WTC11 (cell line): ENCODE results near the gene SEL1L3. TPM values are rescaled to one million over a fixed set of nuclear protein-coding genes. Genes with fewer than 3 reads are reported as not detected.

ENCODE experiments used
- ATAC-seq: fragments of 200-7000 bp; cut with Tn5 transposase; 2 replicates; pipeline ENCODE4 v1.10.0; 2021; ENCODE audit warnings: mild to moderate bottlenecking, moderate library complexity
- Bru-seq: library from RNA; stranded (reverse); fragments of 400-500 nt; gene quantifications from one replicate; lab custom pipeline; 2021; lab: Mats Ljungman, UMichigan
- CTCF ChIA-PET: fragments of 300-600 bp; sonication (Branson Sonifier 250); formaldehyde crosslinking; loops from one replicate; lab custom pipeline; 2021; ENCODE audit warnings: antibody characterized with exemption; lab: Charles Lee
- POLR2A ChIA-PET: fragments of 350-600 bp; sonication (Branson Sonifier 250); formaldehyde crosslinking; loops from one replicate; lab custom pipeline; 2021; ENCODE audit warnings: antibody characterized with exemption; lab: Charles Lee
- DNase-seq: peaks from one replicate; pipeline ENCODE4 v3.0.0; 2021; ENCODE audit warnings: low spot score
- H3K27ac Mint-ChIP-seq: 2 replicates; pipeline ENCODE4 v1.8.0; 2021; ENCODE audit warnings: mixed read lengths
- H3K27me3 Mint-ChIP-seq: 2 replicates; pipeline ENCODE4 v1.8.0; 2021; ENCODE audit warnings: low read depth, mild to moderate bottlenecking, moderate library complexity, mixed read lengths
- H3K36me3 Mint-ChIP-seq: 2 replicates; pipeline ENCODE4 v1.8.0; 2021; ENCODE audit warnings: mixed read lengths
- H3K4me1 Mint-ChIP-seq: 2 replicates; pipeline ENCODE4 v1.8.0; 2022; ENCODE audit warnings: mixed read lengths
- H3K4me3 Mint-ChIP-seq: 2 replicates; pipeline ENCODE4 v1.8.0; 2021; ENCODE audit warnings: mild to moderate bottlenecking, moderate library complexity, mixed read lengths
- H3K9me3 Mint-ChIP-seq: 2 replicates; pipeline ENCODE4 v1.8.0; 2021; ENCODE audit warnings: mixed read lengths
- ATF2 ChIP-seq: sonication (generic); formaldehyde crosslinking; IDR thresholded peaks from 2 replicates; pipeline ENCODE4 v1.8.1; 2022; ENCODE audit warnings: low read depth, missing genetic modification reagents, borderline replicate concordance
- CTCF ChIP-seq: fragments of 200-600 bp; IDR thresholded peaks from 2 replicates; pipeline ENCODE4 v1.8.0; 2022; ENCODE audit warnings: antibody characterized with exemption
- ESRRA ChIP-seq: sonication (generic); formaldehyde crosslinking; IDR thresholded peaks from 2 replicates; pipeline ENCODE4 v1.8.1; 2022; ENCODE audit warnings: mild to moderate bottlenecking, missing genetic modification reagents, borderline replicate concordance
- ETV6 ChIP-seq: sonication (generic); formaldehyde crosslinking; IDR thresholded peaks from 2 replicates; pipeline ENCODE4 v1.8.1; 2022; ENCODE audit warnings: mild to moderate bottlenecking, missing genetic modification reagents
- FOXJ3 ChIP-seq: sonication (generic); formaldehyde crosslinking; IDR thresholded peaks from 2 replicates; pipeline ENCODE4 v1.9.0; 2021; ENCODE audit warnings: missing genetic modification reagents, mild to moderate bottlenecking, borderline replicate concordance
- FOXK1 ChIP-seq: sonication (generic); formaldehyde crosslinking; IDR thresholded peaks from 2 replicates; pipeline ENCODE4 v1.8.0; 2022; ENCODE audit warnings: mild to moderate bottlenecking, moderate library complexity, missing genetic modification reagents
- KAT7 ChIP-seq: sonication (generic); formaldehyde crosslinking; IDR thresholded peaks from 2 replicates; pipeline ENCODE4 v1.8.1; 2023; ENCODE audit warnings: missing genetic modification reagents, mild to moderate bottlenecking, borderline replicate concordance
- NR1H2 ChIP-seq: sonication (generic); formaldehyde crosslinking; IDR thresholded peaks from 2 replicates; pipeline ENCODE4 v1.9.0; 2021; ENCODE audit warnings: mild to moderate bottlenecking, moderate library complexity, missing genetic modification reagents
- PRDM15 ChIP-seq: sonication (generic); formaldehyde crosslinking; IDR thresholded peaks from 2 replicates; pipeline ENCODE4 v1.8.0; 2022; ENCODE audit warnings: missing genetic modification reagents
- PREB ChIP-seq: sonication (generic); formaldehyde crosslinking; IDR thresholded peaks from 2 replicates; pipeline ENCODE4 v1.8.1; 2022; ENCODE audit warnings: mild to moderate bottlenecking, missing genetic modification reagents, moderate library complexity, borderline replicate concordance
- RELA ChIP-seq: sonication (generic); formaldehyde crosslinking; IDR thresholded peaks from 2 replicates; pipeline ENCODE4 v1.8.1; 2022; ENCODE audit warnings: missing genetic modification reagents, mild to moderate bottlenecking, borderline replicate concordance
- SMAD3 ChIP-seq: sonication (generic); formaldehyde crosslinking; IDR thresholded peaks from 2 replicates; pipeline ENCODE4 v1.8.0; 2022; ENCODE audit warnings: missing genetic modification reagents, mild to moderate bottlenecking, borderline replicate concordance
- STAT6 ChIP-seq: sonication (generic); formaldehyde crosslinking; conservative IDR thresholded peaks from 2 replicates; pipeline ENCODE4 v1.8.1; 2023; ENCODE audit warnings: mild to moderate bottlenecking, low read depth, missing genetic modification reagents, moderate library complexity
- TP53 ChIP-seq: sonication (generic); formaldehyde crosslinking; IDR thresholded peaks from 2 replicates; pipeline ENCODE4 v1.8.1; 2023; ENCODE audit warnings: mild to moderate bottlenecking, missing genetic modification reagents
- ZBTB43 ChIP-seq: sonication (generic); formaldehyde crosslinking; IDR thresholded peaks from 2 replicates; pipeline ENCODE4 v1.8.1; 2023; ENCODE audit warnings: mild to moderate bottlenecking, missing genetic modification reagents
- ZNF232 ChIP-seq: sonication (generic); formaldehyde crosslinking; IDR thresholded peaks from 2 replicates; pipeline ENCODE4 v1.8.0; 2022; ENCODE audit warnings: mild to moderate bottlenecking, missing genetic modification reagents
- ZNF512 ChIP-seq: sonication (generic); formaldehyde crosslinking; IDR thresholded peaks from 2 replicates; pipeline ENCODE4 v1.8.1; 2022; ENCODE audit warnings: missing genetic modification reagents, borderline replicate concordance
- long read RNA-seq, 3 experiments: library from RNA in 1 of 3; library from capped mRNA in 1 of 3; library from polyadenylated mRNA in 1 of 3; unstranded in 2 of 3; stranded (forward) in 1 of 3; transcript quantifications; one replicate each; pipeline ENCODE4 v2.0.0, GENCODE V29; 2021
- total RNA-seq: library from RNA; stranded (reverse); gene quantifications from 3 replicates; pipeline ENCODE4 v1.2.3, GENCODE V29; 2021

Gene SEL1L3
- 31.5 to 36.3 TPM (median 35.1 TPM) in 3 replicates for total RNA-seq
- Bru-seq, nascent RNA = percentile 72 among the genes with signal in this experiment
- long read RNA-seq, experiment 1, full-length matches to known transcripts = 180 of 270 reads
- long read RNA-seq, experiment 1, partial matches to known transcripts = 29 of 270 reads
- long read RNA-seq, experiment 1, other reads (novel, unspliced or antisense) = 61 of 270 reads
- long read RNA-seq, experiment 2, full-length matches to known transcripts = 18 of 53 reads
- long read RNA-seq, experiment 2, partial matches to known transcripts = 22 of 53 reads
- long read RNA-seq, experiment 2, other reads (novel, unspliced or antisense) = 13 of 53 reads
- long read RNA-seq, experiment 3, partial matches to known transcripts = 1 of 2 reads
- long read RNA-seq, experiment 3, other reads (novel, unspliced or antisense) = 1 of 2 reads

- Mint-ChIP-seq H3K27me3 (peaks cover 14% of the 10 kb centered on the region), H3K4me1 (peaks cover 45% of the 10 kb centered on the region), H3K9me3 (no peaks in the 10 kb centered on the region), H3K4me3 (peak within 1 kb of the TSS; percentile 95), H3K27ac (peak within 1 kb of the TSS; percentile 85), H3K36me3 (no peaks in the 10 kb centered on the region)
- POLR2A ChIA-PET = interaction anchor here (0.6 to 1.5 kb wide), 3 partner anchors 51 to 167 kb away, joined by 3 to 12 read pairs (median 4); partner anchors contain the start of gene SMIM20
- peak; percentile 70 for DNase-seq
- TF ChIP-seq CTCF (no peak), ETV6 (CRISPR knock-in tag) (no peak), ZNF232 (no peak), ZNF512 (CRISPR knock-in tag) (no peak), PRDM15 (no peak), FOXK1 (CRISPR knock-in tag) (no peak), KAT7 (CRISPR knock-in tag) (no peak), RELA (CRISPR knock-in tag) (no peak), STAT6 (CRISPR knock-in tag) (no peak), SMAD3 (CRISPR knock-in tag) (no peak), ZBTB43 (CRISPR knock-in tag) (no peak), PREB (CRISPR knock-in tag) (no peak), NR1H2 (CRISPR knock-in tag) (no peak), TP53 (CRISPR knock-in tag) (no peak), FOXJ3 (CRISPR knock-in tag) (no peak), ESRRA (CRISPR knock-in tag) (no peak), ATF2 (CRISPR knock-in tag) (no peak)
- CTCF ChIA-PET = interaction anchor here (0.8 to 2.0 kb wide), 3 partner anchors 20 to 131 kb away, joined by 4 to 7 read pairs (median 6); no protein-coding TSS in a partner anchor
- ATAC-seq = peak; percentile 29
These were observed at the start of gene SEL1L3 for GRCh38 chr4:25862411-25863346. TSS of gene SEL1L3 (minus strand) at chr4:25862988. CDS start at chr4:25862836, 152 bp downstream.
